Measurements from ENCODE around the gene SNF8. TPM values are rescaled to one million over a fixed set of nuclear protein-coding genes. Genes with fewer than 3 reads are reported as not detected.

SNF8 gene
- total RNA-seq, 4 donors from 2014 or later = 64.9 to 150 (median 96.5) TPM

DNA sequence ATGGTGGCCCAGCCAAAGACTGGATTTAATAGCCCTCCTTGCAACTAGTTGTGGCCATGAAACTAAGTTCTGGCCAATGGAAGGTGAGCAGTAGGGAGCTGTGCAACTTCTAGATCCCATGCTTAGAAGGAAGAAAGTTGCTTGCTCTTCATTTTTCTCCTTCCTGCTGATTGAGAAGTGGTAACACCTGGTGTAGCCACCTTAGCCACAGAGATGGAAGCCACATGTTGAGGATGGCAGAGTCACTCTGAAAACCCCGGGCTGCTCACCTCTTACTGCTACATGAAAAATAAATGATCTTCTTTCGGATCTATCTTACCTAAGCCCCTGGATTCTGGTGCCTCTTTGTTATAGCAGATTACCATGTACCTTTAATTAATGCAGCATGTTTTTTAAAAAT is 62.4 kb downstream of the SNF8 start:
- no peak for DNase-seq
- 76 to 88% methylated on average over 2 of the region's 2 CpGs for WGBS, 2 donors
- H3K4me1 ChIP-seq = no peaks in the 10 kb centered on the region
- no peaks in the 10 kb centered on the region for H3K27me3 ChIP-seq
- H3K36me3 ChIP-seq = no peaks in the 10 kb centered on the region
- TF ChIP-seq, protein P1, sequence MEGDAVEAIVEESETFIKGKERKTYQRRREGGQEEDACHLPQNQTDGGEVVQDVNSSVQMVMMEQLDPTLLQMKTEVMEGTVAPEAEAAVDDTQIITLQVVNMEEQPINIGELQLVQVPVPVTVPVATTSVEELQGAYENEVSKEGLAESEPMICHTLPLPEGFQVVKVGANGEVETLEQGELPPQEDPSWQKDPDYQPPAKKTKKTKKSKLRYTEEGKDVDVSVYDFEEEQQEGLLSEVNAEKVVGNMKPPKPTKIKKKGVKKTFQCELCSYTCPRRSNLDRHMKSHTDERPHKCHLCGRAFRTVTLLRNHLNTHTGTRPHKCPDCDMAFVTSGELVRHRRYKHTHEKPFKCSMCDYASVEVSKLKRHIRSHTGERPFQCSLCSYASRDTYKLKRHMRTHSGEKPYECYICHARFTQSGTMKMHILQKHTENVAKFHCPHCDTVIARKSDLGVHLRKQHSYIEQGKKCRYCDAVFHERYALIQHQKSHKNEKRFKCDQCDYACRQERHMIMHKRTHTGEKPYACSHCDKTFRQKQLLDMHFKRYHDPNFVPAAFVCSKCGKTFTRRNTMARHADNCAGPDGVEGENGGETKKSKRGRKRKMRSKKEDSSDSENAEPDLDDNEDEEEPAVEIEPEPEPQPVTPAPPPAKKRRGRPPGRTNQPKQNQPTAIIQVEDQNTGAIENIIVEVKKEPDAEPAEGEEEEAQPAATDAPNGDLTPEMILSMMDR (IDR thresholded peaks at IDR 0.05) = no peak
- no peak for TF ChIP-seq POLR2A (IDR thresholded peaks at IDR 0.05)
- intact Hi-C loops (cut with DNase I) = loop anchor here (5.0 to 10.0 kb wide), 4 partner anchors 75 to 207 kb away; partner anchors contain the start of genes HOXB13, PRAC1 and PRAC2
- no peaks in the 10 kb centered on the region for H3K9me3 ChIP-seq
- H3K27ac ChIP-seq = no peak overlapping the region
- H3K4me3 ChIP-seq (replicated peaks in 1 of 3) = no peak overlapping the region

Small RNA genes within 50 kb of the gene (small RNA-seq; reads per million reads assigned to genes)
- gene AC068531.1 = not detected
- gene RF00263 = not detected
- gene RF01210 = not detected
- gene RNU1-42P = not detected

Other genes starting within 250 kb of the SNF8 start
- gene PRAC1, start 222.3 kb downstream of the SNF8 start, total RNA-seq = not detected
- gene PRAC2, start 221.7 kb downstream of the SNF8 start, total RNA-seq = not detected
- under 1 TPM in 1 of 4 donors, not detected in 3; 0.27 TPM for gene HOXB13, start 216.1 kb downstream of the SNF8 start, total RNA-seq
- gene TTLL6, start 127.6 kb downstream of the SNF8 start, total RNA-seq = 1 to 10 TPM in 2 of 4 donors, under 1 TPM in 2; 0.34 to 1.2 (median 0.89) TPM
- 100 to 1,000 TPM; 111 to 163 (median 139) TPM for gene CALCOCO2, start 113.8 kb downstream of the SNF8 start, total RNA-seq
- 100 to 1,000 TPM in 2 of 4 donors, 10 to 100 TPM in 2; 48.6 to 317 (median 133) TPM for gene ATP5MC1, start 52.1 kb downstream of the SNF8 start, total RNA-seq
- 100 to 1,000 TPM in 2 of 4 donors, 10 to 100 TPM in 2; 80.9 to 103 (median 99.0) TPM for gene UBE2Z, start 36.4 kb downstream of the SNF8 start, total RNA-seq
- gene GIP, start 23.8 kb upstream of the SNF8 start, total RNA-seq = not detected
- gene IGF2BP1, start 52.5 kb upstream of the SNF8 start, total RNA-seq = under 1 TPM in 2 of 4 donors, not detected in 2; 0.33 to 0.94 TPM
- gene B4GALNT2, start 187.9 kb upstream of the SNF8 start, total RNA-seq = 10 to 100 TPM in 1 of 4 donors, 1 to 10 TPM in 2, under 1 TPM in 1; 0.33 to 10.1 (median 3.9) TPM

All from thyroid gland (tissue), 4 donors.